GDM1 (cell line): ENCODE data around the gene SNTG2.
"Not testable (repeated sequence)": the region's sequence is repeated elsewhere in the genome, so short reads cannot be mapped to it uniquely, and the experiment has no call there.

Experiments used
- DNase-seq: peaks from one replicate; lab custom pipeline; 2025; lab: John Stamatoyannopoulos, UW

Gene SNTG2

DNA sequence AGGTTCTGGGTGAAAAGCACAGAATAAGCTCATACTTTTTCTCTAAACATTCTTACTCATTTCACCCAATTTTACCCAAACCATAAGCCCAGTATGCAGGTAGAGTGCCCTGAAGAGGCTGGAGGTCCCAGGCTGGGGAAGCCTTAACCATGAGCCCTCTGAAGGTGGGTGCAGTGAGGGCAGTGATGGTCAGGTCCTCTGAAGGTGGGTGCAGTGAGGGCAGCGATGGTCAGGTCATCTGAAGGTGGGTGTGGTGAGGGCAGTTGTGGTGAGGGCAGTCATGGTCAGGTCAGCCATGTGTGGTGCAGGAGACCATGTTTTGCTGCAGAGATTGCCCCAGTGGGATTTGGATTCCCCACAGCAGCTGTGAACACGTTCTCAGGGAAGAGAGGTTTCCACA, 148.8 kb downstream of the SNTG2 start:
- DNase-seq: no peak

DNA sequence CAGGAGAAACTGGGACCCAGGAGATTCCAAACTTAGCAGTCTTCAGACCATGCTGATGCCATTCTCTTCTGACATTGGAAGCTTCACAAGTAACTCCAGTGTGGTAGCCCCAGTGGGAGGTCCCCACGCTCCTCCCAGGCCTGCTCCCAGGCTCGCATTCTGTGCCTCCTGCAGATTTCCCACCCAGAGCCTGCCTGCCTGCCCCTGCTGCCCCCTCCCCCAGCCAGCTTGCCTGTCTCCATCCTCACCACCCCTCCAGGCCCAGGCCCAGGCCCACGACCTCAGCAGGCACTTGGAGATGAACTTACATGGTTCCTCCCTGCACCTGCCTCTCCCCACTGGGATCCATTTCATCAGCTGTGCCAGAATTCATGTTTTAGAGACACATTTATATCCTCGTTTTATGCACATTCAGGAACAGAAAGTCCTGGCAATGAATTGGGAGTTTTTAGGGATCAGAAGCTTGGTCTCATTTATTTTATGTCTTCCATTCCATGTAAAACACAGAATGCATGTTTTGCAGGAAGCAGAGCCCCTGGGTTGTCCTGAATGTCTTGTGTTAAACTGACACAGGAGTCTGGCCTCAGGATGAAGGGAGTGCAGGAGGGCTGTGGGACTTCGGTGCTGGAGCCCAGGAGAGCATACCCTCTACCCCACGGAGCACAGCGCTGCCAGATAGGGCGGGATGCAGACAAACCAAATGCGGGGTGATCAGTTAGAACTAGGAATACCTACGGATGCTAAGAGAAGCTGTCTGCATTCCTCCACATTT, 150.5 kb downstream of the SNTG2 start:
- DNase-seq: no peak

DNA sequence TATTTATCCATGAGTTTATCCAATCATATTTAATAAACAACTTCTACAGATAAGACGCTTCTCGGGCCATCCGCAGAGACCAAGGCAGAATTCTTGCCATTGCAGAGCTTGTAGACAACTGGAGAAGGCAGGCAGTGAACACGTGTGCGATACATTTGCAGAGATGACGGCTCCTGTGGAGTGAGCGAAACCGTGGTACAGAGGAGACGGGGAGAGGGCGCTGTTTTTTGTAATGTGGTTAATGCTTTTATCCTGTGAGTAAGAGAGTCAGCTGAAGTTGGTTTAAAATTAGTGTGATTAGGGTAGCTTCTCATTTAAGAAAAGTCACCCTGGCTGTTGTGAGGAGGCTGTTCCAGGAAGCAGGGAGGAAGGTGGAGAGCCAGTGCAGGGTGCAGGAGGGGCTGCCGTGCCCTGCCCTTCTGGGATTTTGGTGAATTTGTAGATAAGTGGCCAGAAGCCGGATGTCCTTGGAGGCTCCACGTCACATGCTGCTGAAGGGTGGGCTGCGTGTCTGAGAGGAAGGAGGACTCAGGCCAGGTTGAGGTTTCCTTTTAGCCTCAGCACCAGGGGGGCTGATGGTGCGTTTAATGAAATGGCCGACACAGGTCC, 151.4 kb downstream of the SNTG2 start:
- no peak for DNase-seq

DNA sequence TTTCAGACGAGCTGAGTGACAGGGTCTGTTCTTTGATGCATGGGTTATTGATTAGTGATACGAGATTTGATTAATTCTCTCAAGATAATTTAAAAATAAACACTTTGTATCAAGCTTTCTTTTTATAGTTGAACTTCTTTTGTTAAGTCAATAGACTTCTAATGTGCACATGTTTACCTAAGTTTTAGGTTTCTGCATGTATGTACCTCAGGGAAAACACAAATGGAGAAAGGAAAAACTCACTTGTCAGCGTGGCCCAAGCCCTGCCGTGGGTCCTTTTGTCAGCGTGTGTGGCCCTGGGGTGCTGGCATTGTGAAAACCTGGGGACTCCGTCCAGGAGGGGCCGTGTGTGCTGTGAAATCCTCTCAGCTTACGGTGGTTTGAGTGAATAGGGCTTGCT, 153.7 kb downstream of the SNTG2 start:
- DNase-seq: no peak

DNA sequence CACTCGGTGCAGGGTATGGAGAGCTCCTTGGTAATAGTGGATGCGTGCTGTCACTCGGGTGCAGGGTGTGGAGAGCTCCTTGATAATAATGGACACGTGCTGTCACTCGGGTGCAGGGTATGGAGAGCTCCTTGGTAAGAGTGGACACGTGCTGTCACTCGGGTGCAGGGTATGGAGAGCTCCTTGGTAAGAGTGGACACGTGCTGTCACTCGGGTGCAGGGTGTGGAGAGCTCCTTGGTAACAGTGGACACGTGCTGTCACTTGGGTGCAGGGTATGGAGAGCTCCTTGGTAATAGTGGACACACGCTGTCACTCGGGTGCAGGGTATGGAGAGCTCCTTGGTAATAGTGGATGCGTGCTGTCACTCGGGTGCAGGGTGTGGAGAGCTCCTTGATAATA, 155.7 kb downstream of the SNTG2 start:
- DNase-seq: not testable (repeated sequence)

DNA sequence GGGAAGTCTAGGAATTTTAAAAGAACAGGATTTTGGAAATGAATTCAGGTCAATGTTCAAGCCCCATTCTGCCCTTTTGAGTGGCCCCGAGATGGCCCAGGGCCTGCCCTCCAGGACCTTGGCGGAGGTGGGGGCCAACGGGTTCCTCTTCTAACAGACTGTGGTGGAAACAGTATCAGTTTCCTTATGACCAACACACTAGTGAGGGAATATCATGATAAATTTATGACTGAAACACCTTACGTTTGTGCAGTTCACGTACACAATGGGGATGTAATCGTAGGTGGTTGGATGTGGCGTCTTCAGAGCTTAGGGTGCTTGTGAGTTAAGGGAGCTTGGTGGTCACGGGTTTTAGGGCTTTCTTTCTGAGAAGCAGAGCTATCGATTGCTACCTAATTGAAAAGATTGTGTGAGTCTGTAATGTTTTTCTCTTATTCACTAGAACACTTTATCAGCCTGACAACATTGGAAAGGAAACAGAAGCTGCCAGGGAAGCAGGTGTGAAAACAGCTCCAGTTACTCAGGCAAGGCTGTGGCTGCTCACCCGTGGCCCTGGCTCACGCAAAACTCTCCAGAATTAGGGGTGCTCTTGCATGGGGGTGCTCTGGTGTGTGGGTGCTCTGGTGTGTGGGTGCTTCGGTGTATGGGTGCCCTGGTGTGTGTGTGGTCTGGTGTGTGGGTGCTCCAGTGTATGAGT, 165.3 kb downstream of the SNTG2 start:
- DNase-seq: no peak

DNA sequence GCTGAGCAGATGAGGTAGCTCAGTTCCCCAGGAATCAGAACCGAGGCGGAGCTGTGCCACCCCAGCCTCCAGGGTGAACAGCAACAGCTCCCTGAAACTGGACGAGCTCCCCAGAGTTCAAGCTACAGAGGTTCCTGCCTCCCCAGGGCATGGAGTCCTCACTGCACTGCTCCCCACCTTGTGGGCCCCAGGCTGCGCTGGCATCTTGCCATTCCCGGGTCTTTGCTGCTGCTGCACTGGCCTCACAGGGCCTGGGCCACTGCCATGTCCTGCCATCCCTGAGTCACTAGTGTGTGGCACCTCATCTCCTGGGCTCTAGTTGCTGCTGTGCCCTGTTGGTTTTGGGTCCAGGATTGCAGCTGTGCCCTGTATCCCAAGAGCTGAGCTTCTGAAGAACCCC, 166.9 kb downstream of the SNTG2 start:
- no peak for DNase-seq

DNA sequence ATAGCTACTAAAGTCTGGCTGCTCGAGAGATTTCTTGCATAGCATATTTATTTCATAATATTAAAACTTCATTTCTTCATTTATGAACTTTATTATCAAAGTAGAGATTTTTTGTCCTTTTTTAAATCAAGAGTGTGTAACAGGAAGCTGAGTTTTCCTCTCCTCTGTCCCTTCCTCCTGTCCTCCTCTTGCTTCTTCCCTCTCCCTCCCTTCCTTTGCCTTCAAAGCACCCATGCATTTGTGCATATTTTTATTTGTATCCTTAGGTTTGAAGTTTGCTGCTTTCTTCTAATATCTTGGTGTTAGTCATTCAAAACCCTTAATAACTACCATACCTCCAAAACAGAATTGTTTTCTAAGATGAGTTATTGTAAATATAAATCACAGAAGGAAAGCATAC, 174.6 kb downstream of the SNTG2 start:
- no peak for DNase-seq

DNA sequence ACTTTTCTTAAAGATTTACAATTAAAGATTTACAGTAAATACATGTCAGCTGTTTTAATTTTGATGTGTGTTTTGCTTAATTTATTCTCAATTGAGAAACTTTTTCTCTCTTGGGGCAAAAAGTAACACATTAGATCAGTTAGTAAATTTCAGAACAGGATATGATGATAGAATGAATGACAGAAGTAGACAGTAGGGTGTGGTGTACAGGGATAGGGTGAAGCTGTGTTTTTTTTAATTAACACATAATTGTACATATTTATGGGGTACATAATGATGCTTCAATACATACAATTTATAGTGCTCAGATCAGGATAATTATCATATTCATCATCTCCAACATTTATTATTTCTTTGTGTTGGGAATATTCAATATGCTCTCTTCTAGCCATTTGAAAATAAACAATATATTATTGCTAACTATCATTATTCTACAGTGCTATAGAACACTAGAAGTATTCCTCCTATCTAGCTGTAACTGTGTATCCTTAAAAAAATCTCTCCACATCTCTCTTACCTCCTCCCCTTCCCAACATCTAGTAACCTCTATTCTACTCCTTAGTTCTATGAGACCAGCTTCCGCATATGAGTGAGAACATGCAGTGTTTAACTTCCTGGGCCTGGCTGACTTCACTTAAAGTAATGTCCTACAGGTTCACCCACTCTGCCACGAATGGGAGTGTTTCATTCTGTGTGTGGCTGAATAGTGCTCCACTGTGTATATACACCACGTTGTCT, 175.2 kb downstream of the SNTG2 start:
- DNase-seq: no peak

DNA sequence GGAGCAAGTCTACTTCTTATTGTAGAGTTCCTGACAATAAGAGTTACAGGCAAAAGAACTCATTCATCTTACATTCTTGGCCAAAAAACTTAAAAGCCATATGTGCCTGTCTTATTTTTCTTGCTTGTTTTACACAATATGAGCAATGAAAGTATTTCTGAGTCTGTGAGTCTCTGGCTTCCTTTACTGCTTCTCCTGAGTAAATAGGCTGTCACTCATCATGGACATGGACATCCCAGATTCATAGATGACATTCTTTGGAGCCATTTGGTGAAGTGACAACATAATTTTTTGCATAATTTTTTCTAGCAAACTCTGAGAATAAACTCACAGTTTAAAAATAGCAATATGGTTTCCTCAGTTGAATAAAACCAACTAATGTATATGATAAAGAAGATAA, 179.3 kb downstream of the SNTG2 start:
- no peak for DNase-seq

DNA sequence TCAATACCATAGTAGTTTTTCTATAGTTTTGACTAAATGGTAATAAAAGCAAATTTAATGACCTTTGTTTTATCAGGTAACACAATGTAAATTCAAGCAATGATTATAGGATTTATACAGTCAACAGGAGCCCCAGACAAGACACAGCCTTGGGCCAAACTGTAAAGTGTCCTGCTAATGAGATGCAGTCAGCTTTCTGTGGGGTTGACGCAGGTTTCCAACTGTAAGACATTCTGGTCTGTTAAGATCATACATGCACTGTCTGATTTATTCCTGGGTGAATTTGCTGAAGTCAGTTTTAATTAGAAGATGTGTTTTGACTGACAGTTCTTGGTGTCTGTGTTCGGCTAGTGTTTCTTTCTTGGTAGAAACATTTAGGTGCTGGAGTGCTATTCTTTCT, 180.3 kb downstream of the SNTG2 start:
- DNase-seq: no peak

DNA sequence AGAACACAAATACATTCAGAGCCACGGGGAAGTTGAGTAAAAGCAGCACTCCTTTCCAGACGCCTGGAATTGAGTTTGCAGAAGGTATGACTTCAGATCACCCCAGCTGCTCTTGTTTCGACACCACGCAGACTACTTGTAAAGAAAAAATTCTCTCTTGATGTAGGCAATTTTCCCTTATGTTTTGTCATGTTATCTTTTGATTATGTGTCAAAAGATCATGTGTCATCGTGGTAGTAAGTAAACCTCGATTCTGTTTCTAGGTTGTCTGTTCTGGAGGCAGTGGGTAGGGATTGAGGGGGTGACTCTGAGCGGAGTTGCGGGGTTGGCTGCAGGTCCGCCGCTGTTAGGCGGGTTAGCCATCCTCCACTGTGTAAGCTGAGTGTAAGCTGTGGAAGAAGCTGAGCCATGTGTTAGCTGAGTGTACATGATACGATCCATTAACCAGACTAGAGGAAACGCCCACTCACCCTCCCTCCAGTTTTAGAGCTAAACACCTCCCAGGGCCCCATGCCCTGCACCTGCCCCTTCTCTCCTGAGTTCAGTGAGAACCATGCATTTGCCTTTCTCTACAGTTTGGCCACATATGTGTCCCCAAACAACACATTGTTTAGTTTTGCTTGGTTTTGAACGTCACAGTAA, 181.8 kb downstream of the SNTG2 start:
- no peak for DNase-seq

DNA sequence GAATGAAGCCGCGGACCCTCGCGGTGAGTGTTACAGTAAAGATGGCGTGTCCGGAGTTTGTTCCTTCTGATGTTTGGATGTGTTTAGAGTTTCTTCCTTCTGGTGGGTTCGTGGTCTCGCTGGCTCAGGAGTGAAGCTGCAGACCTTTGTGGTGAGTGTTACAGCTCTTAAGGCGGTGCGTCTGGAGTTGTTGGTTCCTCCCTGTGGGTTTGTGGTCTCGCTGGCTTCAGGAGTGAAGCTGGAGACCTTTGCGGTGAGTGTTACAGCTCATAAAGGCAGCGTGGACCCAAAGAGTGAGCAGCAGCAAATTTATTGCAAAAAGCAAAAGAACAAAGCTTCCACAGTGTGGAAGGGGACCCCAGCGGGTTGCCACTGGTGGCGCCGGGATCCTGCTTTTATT, 183.2 kb downstream of the SNTG2 start:
- not testable (repeated sequence) for DNase-seq

DNA sequence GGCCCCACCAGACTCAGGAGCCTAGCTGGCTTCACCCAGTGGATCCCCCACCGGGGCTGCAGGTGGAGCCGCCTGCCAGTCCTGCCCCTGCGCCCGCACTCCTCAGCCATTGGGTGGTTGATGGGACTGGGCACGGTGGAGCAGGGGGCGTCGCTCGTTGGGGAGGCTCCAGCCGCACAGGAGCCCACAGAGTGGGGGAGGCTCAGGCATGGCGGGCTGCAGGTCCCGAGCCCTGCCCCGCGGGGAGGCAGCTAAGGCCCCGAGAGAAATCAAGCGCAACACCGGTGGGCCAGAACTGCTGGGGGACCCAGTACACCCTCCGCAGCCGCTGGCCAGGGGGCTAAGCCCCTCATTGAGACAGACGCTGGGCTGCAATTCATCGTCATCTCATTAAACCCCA, 184.0 kb downstream of the SNTG2 start:
- no peak for DNase-seq

DNA sequence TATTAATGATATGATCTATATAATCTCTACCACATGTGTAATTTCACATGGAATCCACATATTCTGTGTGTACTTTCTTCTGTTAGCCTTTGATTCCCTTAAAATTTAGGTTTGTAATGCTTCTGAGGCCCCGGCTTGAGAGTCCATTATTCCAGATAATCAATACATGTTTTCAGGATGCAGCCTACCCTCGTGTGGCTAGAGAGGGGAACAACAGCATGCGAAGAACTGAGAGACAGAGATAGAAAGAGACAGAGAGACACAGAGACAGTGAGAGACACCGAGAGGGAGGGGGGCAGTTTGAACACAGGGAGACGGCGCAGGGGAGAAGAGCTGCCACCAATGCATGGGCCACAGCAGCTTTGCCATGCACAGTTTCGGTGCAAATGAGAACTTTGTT, 185.4 kb downstream of the SNTG2 start:
- no peak for DNase-seq

DNA sequence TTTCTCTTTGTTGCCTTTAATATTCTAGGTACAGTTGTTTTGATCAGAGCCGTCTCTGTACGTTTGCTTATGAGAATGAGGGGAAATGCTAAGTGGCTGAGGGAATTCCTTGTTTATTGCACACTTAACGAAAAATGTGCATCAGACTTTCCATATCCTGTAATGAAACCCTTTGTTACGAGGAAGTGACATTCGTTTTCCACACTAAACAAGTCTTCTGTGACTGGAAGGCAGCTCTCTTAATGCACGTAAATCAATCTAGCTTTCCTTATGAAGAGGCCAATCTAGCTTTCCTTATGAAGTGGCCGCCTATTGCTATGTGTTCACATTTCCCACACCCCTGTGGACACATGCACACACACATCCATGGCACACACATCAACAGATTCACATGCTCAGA, 186.2 kb downstream of the SNTG2 start:
- DNase-seq: no peak

DNA sequence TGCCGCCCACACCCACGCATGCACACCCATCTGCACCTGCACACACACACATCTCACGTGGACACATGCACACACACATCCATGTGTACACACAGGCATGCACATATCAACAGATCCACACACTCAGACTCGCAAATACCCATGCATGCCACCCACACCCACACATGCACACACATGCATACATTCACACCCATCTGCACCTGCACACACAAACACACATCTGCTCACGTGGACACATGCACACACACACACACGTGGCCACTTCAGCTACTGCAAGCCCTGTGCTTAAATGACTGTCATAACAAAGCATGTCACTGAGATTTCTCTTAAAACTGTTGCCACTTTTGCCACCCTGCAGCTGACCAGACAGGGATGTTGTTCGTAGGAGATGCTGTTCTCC, 186.6 kb downstream of the SNTG2 start:
- DNase-seq: no peak

DNA sequence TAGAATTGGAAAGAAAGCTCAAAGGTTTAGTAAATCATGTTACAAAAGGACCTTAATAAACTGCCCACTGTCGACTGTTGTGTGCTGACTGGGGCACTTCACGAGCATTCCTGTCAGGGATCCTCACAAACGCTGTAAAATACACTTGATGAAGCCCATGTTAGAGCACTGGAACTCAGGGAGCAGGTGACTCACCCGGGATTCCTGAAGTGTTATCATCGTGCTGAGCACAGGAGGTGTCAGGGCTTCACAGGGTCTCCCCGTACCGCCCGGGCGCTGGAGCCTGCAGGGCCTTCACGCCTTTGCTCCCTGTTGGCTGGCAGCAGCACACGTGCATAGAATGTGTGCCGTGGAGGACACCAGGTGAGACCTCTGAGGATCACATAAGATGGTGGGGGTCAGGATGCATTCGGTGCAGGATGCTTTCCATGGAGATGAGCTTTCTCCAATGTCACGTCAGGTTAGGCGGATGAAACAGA, 187.3 kb downstream of the SNTG2 start:
- no peak for DNase-seq

DNA sequence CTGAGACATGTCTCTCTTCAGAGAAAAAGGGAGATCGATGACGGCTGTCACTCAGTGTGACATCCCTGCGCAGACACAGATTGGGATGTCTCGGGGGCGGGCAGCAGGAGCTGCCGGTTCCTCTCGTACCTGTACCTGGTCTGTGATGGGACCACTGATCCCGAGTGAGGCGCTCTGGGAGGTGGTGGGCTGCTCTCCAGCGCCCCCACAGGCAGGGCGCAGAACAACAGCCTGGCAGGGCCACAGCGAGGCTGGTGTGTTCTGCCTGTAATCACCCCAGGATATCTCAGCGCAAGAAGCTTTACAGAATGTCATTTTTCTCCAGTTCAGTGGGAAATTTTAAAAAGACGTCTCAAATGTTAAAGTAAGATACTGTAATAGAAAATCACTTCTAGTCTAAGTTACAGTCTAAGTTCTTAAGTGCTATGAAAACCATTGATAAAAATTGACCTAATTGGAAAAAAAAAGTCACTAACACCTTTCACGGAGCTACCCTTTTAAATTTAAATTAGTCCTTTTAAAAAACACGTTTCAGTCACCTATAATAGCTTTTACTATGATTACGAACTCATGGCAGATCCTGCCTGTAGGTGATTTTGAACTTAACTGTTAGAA, 189.8 kb downstream of the SNTG2 start:
- DNase-seq: no peak

DNA sequence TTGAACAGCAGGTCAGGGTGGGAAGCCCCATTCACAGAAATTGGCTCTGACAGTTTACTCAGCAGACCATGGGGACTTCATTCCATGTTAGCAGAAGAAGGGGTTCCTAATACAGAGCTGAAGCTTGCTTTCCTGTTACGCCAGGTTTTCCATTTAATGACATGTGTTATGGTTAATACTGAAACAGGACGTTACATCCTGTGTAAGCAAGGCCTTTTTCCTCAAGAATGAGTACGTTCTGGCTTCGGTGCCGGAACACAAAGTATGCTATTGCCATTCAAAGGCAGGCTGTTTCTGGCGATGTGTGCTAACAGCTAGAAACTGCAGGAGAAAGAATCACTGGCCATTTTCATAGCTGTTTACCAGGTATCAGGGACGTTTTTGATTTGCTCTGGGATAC, 190.4 kb downstream of the SNTG2 start:
- DNase-seq: no peak

DNA sequence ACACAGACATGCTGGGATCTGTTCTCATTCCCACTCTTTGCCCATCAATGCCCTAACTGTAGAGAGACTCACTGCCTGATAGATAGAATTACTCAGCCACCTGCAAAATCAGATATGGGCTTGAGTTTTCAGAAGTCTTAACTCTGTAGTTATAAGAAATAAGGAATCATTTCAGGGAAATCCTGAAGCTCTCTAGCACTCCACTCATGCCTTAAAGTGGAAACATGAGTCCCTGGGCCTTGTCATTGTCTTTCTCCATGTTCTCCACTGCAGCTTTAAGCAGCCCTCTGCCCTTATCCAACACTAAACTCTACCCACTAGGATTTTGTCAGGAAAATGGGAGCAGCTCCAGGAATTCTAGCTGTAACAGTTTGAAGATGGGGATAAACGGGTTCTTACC, 192.5 kb downstream of the SNTG2 start:
- no peak for DNase-seq
